Measurements from ENCODE around the gene ARAP2. TPM values are rescaled to one million over a fixed set of nuclear protein-coding genes. Genes with fewer than 3 reads are reported as not detected.

The ARAP2 gene
- total RNA-seq, 1 experiment from 2014 or later = 13.6 TPM

DNA sequence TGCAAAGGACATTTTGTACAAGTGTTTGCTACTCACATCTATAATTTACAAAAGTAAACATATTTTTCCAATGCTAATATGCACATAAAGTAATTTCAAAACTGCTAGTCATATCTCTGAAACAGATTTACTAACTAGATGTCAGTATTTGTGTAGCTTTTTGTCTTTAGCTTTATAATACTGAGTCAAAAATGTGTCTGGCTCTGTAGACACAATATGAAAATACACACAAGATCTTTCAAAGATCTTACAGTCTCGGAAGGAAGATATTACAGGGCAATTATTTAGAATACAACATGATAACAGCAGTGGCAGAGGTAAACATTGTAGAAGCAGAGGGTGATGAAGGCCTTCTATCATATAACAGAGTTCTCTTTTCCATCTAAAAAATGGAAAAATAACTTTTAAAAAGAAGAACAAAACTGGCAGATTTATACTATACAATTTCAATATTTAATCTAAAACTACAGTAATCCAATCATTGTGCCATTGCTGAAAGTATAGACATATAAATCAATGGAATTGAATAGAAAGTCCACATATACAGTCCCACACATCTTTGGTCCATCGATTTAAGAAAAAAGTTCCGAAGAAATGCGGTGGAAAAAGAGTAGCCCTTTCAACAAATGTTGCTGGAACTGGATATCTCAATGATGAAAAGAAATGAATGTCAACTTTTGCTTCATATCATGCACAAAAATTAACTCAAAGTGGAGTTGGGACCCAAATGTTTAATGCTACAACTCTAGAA lies 29.4 kb downstream of the ARAP2 start:
- intact Hi-C loops (cut with micrococcal nuclease) = loop anchor here (5.0 kb wide), 1 partner anchor 1383 kb away; no protein-coding TSS in a partner anchor
- Histone ChIP-seq H3K36me3 (ENCODE audit: control insufficient read depth in 1 of 2, insufficient read depth in 2 of 2, low read length in 2 of 2) (peaks cover 2 to 3% of the 10 kb centered on the region in 2 experiments; a peak in 1 of 4 replicates), H3K9ac (ENCODE audit: low read length) (no peak overlapping the region), H3K79me2 (ENCODE audit: insufficient read depth, low read length) (peaks cover 58% of the 10 kb centered on the region), H3K9me2 (ENCODE audit: insufficient read depth) (no peaks in the 10 kb centered on the region), H3K27me3 (ENCODE audit: insufficient read depth, low read length) (no peaks in the 10 kb centered on the region), H3K4me1 (ENCODE audit: control insufficient read depth in 1 of 2, insufficient read depth in 2 of 2, low read length in 2 of 2) (no peaks in the 10 kb centered on the region), H3K4me2 (ENCODE audit: low read length) (no peak overlapping the region), H3K9me3 (ENCODE audit: control insufficient read depth in 1 of 2, insufficient read depth in 1 of 2, low read depth in 1 of 2, low read length in 2 of 2) (no peaks in the 10 kb centered on the region), H2AFZ (ENCODE audit: low read depth, low read length, poor library complexity, severe bottlenecking) (no peak overlapping the region), H3K4me3 (replicated peaks in 1 of 2; ENCODE audit: low read depth in 1 of 2, low read length in 2 of 2) (no peak overlapping the region), H4K20me1 (ENCODE audit: insufficient read depth) (peaks cover 3% of the 10 kb centered on the region; the same call in 1 of the 2 replicates), H3K27ac (ENCODE audit: low read depth, low read length) (no peak overlapping the region)
- no peak for DNase-seq (ENCODE audit: low read depth, low spot score)
- ChIA-PET CTCF (no interaction called here), RAD21 (ENCODE audit: low non-redundant PET in 1 of 2, low total read pairs in 2 of 2, uncharacterized antibody in 2 of 2, unreplicated experiment in 2 of 2) (no interaction called here), POLR2A (no interaction called here)
- TF ChIP-seq, protein P1, sequence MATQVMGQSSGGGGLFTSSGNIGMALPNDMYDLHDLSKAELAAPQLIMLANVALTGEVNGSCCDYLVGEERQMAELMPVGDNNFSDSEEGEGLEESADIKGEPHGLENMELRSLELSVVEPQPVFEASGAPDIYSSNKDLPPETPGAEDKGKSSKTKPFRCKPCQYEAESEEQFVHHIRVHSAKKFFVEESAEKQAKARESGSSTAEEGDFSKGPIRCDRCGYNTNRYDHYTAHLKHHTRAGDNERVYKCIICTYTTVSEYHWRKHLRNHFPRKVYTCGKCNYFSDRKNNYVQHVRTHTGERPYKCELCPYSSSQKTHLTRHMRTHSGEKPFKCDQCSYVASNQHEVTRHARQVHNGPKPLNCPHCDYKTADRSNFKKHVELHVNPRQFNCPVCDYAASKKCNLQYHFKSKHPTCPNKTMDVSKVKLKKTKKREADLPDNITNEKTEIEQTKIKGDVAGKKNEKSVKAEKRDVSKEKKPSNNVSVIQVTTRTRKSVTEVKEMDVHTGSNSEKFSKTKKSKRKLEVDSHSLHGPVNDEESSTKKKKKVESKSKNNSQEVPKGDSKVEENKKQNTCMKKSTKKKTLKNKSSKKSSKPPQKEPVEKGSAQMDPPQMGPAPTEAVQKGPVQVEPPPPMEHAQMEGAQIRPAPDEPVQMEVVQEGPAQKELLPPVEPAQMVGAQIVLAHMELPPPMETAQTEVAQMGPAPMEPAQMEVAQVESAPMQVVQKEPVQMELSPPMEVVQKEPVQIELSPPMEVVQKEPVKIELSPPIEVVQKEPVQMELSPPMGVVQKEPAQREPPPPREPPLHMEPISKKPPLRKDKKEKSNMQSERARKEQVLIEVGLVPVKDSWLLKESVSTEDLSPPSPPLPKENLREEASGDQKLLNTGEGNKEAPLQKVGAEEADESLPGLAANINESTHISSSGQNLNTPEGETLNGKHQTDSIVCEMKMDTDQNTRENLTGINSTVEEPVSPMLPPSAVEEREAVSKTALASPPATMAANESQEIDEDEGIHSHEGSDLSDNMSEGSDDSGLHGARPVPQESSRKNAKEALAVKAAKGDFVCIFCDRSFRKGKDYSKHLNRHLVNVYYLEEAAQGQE (IDR thresholded peaks at IDR 0.05; ENCODE audit: low read depth) = no peak
- TF ChIP-seq ZFX (IDR thresholded peaks at IDR 0.05) (no peak), ZNF274 (IDR thresholded peaks at IDR 0.05; ENCODE audit: low read depth, low read length) (no peak), CEBPB (IDR thresholded peaks at IDR 0.05; ENCODE audit: low read depth) (no peak), YY1 (IDR thresholded peaks at IDR 0.05; ENCODE audit: extremely low read depth, insufficient replicate concordance, low read depth, low read length) (no peak), EZH2phosphoT487 (IDR thresholded peaks at IDR 0.05; ENCODE audit: borderline replicate concordance) (no peak), RAD21 (IDR thresholded peaks at IDR 0.05; ENCODE audit: low read depth) (no peak), POLR2AphosphoS5 (IDR thresholded peaks at IDR 0.05; ENCODE audit: low read depth, low read length) (no peak), TCF7L2 (IDR thresholded peaks at IDR 0.05; ENCODE audit: borderline replicate concordance, extremely low read depth, insufficient read depth, insufficient read length) (no peak), CBX3 (IDR thresholded peaks at IDR 0.05; ENCODE audit: low read depth) (no peak), ELF1 (IDR thresholded peaks at IDR 0.05; ENCODE audit: borderline replicate concordance, low read depth) (no peak), JUND (IDR thresholded peaks at IDR 0.05) (no peak), SRF (IDR thresholded peaks at IDR 0.05; ENCODE audit: low read depth) (no peak)
- TF ChIP-seq, protein P2, sequence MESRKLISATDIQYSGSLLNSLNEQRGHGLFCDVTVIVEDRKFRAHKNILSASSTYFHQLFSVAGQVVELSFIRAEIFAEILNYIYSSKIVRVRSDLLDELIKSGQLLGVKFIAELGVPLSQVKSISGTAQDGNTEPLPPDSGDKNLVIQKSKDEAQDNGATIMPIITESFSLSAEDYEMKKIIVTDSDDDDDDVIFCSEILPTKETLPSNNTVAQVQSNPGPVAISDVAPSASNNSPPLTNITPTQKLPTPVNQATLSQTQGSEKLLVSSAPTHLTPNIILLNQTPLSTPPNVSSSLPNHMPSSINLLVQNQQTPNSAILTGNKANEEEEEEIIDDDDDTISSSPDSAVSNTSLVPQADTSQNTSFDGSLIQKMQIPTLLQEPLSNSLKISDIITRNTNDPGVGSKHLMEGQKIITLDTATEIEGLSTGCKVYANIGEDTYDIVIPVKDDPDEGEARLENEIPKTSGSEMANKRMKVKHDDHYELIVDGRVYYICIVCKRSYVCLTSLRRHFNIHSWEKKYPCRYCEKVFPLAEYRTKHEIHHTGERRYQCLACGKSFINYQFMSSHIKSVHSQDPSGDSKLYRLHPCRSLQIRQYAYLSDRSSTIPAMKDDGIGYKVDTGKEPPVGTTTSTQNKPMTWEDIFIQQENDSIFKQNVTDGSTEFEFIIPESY (IDR thresholded peaks at IDR 0.05; ENCODE audit: extremely low read depth, insufficient replicate concordance, low read length) = no peak
- TF ChIP-seq, protein P3, sequence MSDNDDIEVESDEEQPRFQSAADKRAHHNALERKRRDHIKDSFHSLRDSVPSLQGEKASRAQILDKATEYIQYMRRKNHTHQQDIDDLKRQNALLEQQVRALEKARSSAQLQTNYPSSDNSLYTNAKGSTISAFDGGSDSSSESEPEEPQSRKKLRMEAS (IDR thresholded peaks at IDR 0.05) = no peak
- no peak for ATAC-seq
- no TSS peak for BruUV-seq (replicated peaks)

All from HCT116 (cell line).